BE2C (cell line): ENCODE measurements around the gene FGL2.
"Not testable (repeated sequence)": the region's sequence is repeated elsewhere in the genome, so short reads cannot be mapped to it uniquely, and the experiment has no call there.

Source experiments
- DNase-seq: peaks from one replicate; pipeline ENCODE4 v3.0.0-alpha.2; 2020
- H3K27me3 ChIP-seq: fragments of 250-450 bp; sonication (Bioruptor Pico); 2 replicates; pipeline ENCODE4 v1.5.1; 2020; ENCODE audit warnings: mild to moderate bottlenecking
- H3K36me3 ChIP-seq: fragments of 250-450 bp; sonication (Bioruptor Pico); 2 replicates; pipeline ENCODE4 v1.5.1; 2020; ENCODE audit warnings: mild to moderate bottlenecking
- H3K4me1 ChIP-seq: fragments of 250-450 bp; sonication (Bioruptor Pico); 2 replicates; pipeline ENCODE4 v1.5.1; 2020
- H3K4me3 ChIP-seq: 2 replicates; pipeline ENCODE4 v1.5.1; 2011; ENCODE audit warnings: low read depth, low read length
- H3K9me3 ChIP-seq: fragments of 250-450 bp; sonication (Bioruptor Pico); 2 replicates; pipeline ENCODE4 v1.5.1; 2020
- CTCF ChIP-seq: IDR thresholded peaks from 2 replicates; pipeline ENCODE4 v1.5.1; 2012; ENCODE audit warnings: mild to moderate bottlenecking, low read depth, low read length

The FGL2 gene

GRCh38 chr7:77184463-77184862 is 15.2 kb downstream of the FGL2 start:
- TF ChIP-seq CTCF = no peak
- Histone ChIP-seq H3K4me3 (no peak overlapping the region), H3K4me1 (no peaks in the 10 kb centered on the region), H3K9me3 (no peaks in the 10 kb centered on the region), H3K27me3 (no peaks in the 10 kb centered on the region), H3K36me3 (no peaks in the 10 kb centered on the region)
- DNase-seq = no peak

GRCh38 chr7:77182261-77182660 is 17.4 kb downstream of the FGL2 start:
- TF ChIP-seq CTCF = no peak
- no peaks in the 10 kb centered on the region for H3K4me1 ChIP-seq
- no peak overlapping the region for H3K4me3 ChIP-seq
- no peak for DNase-seq
- no peaks in the 10 kb centered on the region for H3K36me3 ChIP-seq
- H3K9me3 ChIP-seq = no peaks in the 10 kb centered on the region
- H3K27me3 ChIP-seq = no peaks in the 10 kb centered on the region

GRCh38 chr7:77181734-77182133 is 17.9 kb downstream of the FGL2 start:
- H3K36me3 ChIP-seq = no peaks in the 10 kb centered on the region
- no peaks in the 10 kb centered on the region for H3K9me3 ChIP-seq
- H3K4me3 ChIP-seq = no peak overlapping the region
- no peaks in the 10 kb centered on the region for H3K27me3 ChIP-seq
- no peak for TF ChIP-seq CTCF
- no peaks in the 10 kb centered on the region for H3K4me1 ChIP-seq
- DNase-seq = no peak

DNA sequence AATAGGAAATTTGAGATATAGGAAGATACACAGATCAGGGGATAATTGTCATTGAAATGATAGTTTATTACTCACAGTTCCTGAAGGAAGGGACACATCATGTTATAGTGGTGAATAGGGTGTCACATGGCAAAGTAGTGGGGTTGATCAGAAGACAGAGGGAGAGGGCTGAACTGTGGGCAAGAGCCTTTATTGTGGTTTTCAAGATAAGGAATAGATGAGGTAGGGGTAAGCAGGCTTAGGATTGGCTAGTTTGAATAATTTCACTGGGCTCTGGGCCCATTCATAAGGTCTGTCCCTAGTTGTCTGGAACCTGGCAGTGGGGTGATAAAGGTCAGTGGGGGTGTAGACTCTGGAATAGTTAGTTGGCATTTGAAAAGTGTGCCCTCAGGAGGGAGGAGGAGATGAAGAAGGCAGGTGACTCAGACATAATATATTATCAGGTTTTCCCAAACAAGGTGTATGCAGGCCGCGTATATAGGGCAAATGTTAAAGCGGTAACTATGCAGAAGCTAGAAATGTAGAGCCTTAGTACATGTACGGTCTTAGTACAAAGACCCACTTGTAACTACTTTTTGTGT is 18.5 kb downstream of the FGL2 start:
- no peaks in the 10 kb centered on the region for H3K36me3 ChIP-seq
- no peak for DNase-seq
- H3K4me3 ChIP-seq = no peak overlapping the region
- no peaks in the 10 kb centered on the region for H3K4me1 ChIP-seq
- no peaks in the 10 kb centered on the region for H3K9me3 ChIP-seq
- no peaks in the 10 kb centered on the region for H3K27me3 ChIP-seq
- no peak for TF ChIP-seq CTCF

GRCh38 chr7:77178024-77178423 is 21.6 kb downstream of the FGL2 start:
- not testable (repeated sequence) for H3K36me3 ChIP-seq, H3K4me3 ChIP-seq, DNase-seq, H3K27me3 ChIP-seq, H3K4me1 ChIP-seq, H3K9me3 ChIP-seq

DNA sequence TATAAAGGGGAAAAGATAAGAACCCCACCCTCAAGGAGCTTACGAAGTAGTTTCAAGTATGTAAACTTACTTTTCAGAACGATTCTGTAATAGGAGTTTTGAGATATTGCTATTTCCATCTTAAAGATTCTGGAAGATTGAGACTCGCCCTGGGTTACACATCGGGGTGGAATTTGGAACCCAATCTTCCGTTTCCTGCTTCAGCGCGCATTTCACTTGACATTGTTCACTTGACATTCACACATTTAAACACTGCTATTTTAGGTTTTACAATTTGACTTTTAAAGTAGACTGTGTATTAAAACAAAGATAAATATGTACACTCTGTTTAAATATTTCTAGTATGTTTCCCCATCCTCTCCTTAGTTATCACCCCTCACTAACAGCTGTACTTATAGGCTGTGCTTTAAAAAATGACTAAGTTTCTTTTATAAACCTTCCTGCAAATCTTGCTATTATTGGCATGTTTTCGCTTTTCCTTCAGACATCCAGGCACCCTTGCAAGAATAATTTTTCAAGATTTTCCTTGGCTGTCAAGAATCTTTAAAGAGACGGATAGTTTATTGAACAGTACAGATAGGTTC is 22.2 kb downstream of the FGL2 start:
- H3K9me3 ChIP-seq, H3K27me3 ChIP-seq, H3K36me3 ChIP-seq, H3K4me1 ChIP-seq, DNase-seq, H3K4me3 ChIP-seq: not testable (repeated sequence)

- not testable (repeated sequence) for DNase-seq, H3K9me3 ChIP-seq, H3K27me3 ChIP-seq, H3K4me1 ChIP-seq, H3K36me3 ChIP-seq, H3K4me3 ChIP-seq
Measured at GRCh38 chr7:77175274-77175800, 24.3 kb downstream of the FGL2 start.

DNA sequence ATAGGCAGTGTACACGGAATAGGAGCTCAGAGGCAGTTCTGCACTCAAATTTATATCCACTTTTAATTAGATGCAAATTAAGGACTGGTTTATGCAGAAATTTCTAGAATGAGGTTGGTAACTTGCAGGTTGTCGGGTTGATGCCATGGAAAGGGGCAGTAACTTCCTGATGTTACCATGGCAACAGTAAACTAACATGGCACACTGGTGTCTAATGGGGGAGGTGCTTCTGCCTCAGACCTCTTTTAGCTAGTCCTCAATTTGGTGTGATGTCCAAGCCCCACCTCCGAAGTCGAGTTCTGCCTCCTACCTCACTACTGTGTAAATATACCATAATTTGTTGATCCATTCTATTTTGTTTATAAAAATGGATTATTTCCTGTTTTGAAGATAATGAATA is 25.2 kb downstream of the FGL2 start:
- H3K36me3 ChIP-seq, H3K4me3 ChIP-seq, H3K9me3 ChIP-seq, H3K4me1 ChIP-seq, H3K27me3 ChIP-seq, DNase-seq: not testable (repeated sequence)

DNA sequence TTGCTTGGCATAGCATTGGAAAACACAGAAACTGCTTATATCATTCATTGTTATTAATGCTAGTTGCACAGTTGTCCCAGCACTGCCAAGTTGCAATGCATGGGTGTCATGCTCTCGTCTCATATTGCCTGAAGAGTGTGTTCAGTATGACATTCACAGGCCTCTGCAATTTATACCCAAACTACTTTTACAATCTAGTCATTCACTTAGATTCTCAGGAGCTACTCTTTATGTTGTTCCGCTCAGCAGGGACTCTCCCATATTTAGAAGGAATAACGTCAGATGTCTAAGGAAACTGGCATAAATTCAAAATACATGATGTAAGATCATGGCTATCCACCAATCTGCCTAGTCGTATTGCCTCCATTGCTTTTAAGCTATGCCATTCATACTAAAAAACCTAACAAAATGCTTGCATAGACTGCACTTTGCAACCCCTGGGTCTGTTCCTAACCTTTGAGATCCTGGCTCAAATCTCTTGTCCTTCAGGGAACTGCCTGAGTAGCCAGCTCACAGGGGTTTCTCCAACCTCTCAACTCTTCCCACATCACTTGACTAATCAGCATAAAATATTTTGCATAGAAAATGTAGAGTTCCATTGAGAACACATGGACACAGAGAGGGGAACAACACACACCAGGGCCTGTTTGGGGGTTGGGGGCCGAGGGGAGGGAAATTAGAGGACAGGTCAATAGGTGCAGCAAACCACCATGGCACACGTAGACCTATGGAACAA is 27.0 kb downstream of the FGL2 start:
- not testable (repeated sequence) for H3K9me3 ChIP-seq, H3K36me3 ChIP-seq, H3K4me1 ChIP-seq, H3K4me3 ChIP-seq, H3K27me3 ChIP-seq, DNase-seq

DNA sequence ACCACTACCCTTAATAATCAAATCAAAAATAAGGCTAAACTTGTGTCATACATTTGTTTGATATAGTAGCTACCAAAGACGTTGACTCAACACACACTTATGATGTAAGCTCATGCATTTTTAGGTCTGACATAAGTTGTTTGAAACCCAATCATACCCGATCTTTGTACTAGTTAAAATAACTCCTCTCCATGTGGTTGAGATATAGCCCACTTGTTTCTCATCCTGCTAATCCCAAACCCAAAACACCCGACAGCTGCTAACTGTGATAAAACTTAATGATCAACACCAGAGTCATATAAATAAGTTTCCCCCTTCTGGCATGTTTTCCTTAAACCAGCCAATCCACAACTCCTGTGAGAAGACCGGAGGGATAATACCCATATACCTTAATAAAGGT is 28.5 kb downstream of the FGL2 start:
- H3K9me3 ChIP-seq, H3K27me3 ChIP-seq, DNase-seq, H3K36me3 ChIP-seq, H3K4me1 ChIP-seq, H3K4me3 ChIP-seq: not testable (repeated sequence)
